Adrenal gland (tissue), 12 donors: ENCODE measurements around the gene DDX49. TPM values are rescaled to one million over a fixed set of nuclear protein-coding genes. Genes with fewer than 3 reads are reported as not detected.

Experiments
- DNase-seq, 7 donors: peaks; one replicate each; pipeline ENCODE4 v3.0.0-alpha.2; 2019 to 2020
- H3K27ac ChIP-seq, 5 donors: fragments of 200-600 bp; sonication (generic) in 4 of 5; 1 replicate in 3 of 5; 2 replicates in 2 of 5; pipeline versions ENCODE4 v1.5.1 to v1.8.0; 2016 to 2020; ENCODE audit warnings: mild to moderate bottlenecking in 1 of 5
- H3K27me3 ChIP-seq: fragments of 200-600 bp; 2 replicates; pipeline ENCODE4 v1.8.0; 2021
- H3K36me3 ChIP-seq, 2 donors: fragments of 200-600 bp; replicated peaks in 1 of 2; 1 replicate in 1 of 2; 2 replicates in 1 of 2; pipeline versions ENCODE4 v1.5.1 to v1.8.0; 2018 to 2022
- H3K4me1 ChIP-seq, 2 donors: fragments of 200-600 bp; replicated peaks in 1 of 2; 1 replicate in 1 of 2; 2 replicates in 1 of 2; pipeline versions ENCODE4 v1.5.1 to v1.8.0; 2018 to 2021
- H3K4me3 ChIP-seq, 4 donors: fragments of 200-600 bp; sonication (generic) in 3 of 4; one replicate each; pipeline ENCODE4 v1.5.1; 2016 to 2018
- H3K9me3 ChIP-seq, 3 donors: fragments of 200-600 bp; sonication (generic) in 1 of 3; replicated peaks in 1 of 3; 1 replicate in 2 of 3; 2 replicates in 1 of 3; pipeline versions ENCODE4 v1.5.1 to v1.8.0; 2016 to 2021
- POLR2A ChIP-seq, 2 donors: fragments of 450-650 bp; IDR thresholded peaks; one replicate each; pipeline ENCODE4 v1.6.1; 2017; ENCODE audit warnings: antibody characterized with exemption in 2 of 2, mild to moderate bottlenecking in 2 of 2, moderate library complexity in 1 of 2
- WGBS, 4 donors: extraction: QIAGEN DNeasy Blood & Tissue Kit in 2 of 4; methylation state at CpG; one replicate each; pipeline versions ENCODE4 v1.1.5 to v1.1.7; 2013 to 2017; 5-methylcytosine and 5-hydroxymethylcytosine counted together
- intact Hi-C, 2 donors: fragments of 100-400 bp; cut with DNase I; formaldehyde crosslinking; loops; one replicate each; pipeline versions ENCODE4 v1.14.1 to v1.15.0; 2022 to 2023
- polyA plus RNA-seq, 3 donors: library from polyadenylated mRNA; stranded (reverse); fragments of 200-250 nt in 2 of 3; fragments of 350-450 nt in 1 of 3; fragmentation: Illumina TruSeq in 1 of 3; extraction: RNeasy Lipid Tissue Mini Kit (QIAGEN cat#74804) in 1 of 3; gene quantifications; one replicate each; pipeline ENCODE4 v1.2.3, GENCODE V29; 2013 to 2014
- total RNA-seq, 9 donors: library from RNA; depleted of rRNA in 4 of 9; stranded (reverse); fragments of >200 nt in 4 of 9; fragments of 120-200 nt in 1 of 9; fragmentation: NEBNext Ultra II Directional in 1 of 9; extraction: Animal tissue kit (Norgen Biotek cat#: 25700) in 1 of 9; gene quantifications; one replicate each; pipeline versions ENCODE4 v1.1.0 to v1.2.4, GENCODE V29; 2013 to 2023
- TF ChIP-seq, protein P1 (sequence below), 6 experiments: fragments of 450-650 bp in 4 of 6; fragments of 200-600 bp in 2 of 6; sonication (generic) in 1 of 6; IDR thresholded peaks; 1 replicate in 5 of 6; 2 replicates in 1 of 6; pipeline versions ENCODE4 v1.5.1 to v1.8.0; 2016 to 2021; ENCODE audit warnings: antibody characterized with exemption in 6 of 6, mild to moderate bottlenecking in 2 of 6, moderate library complexity in 1 of 6
- donor health status: healthy with polysubstance abuse.
- donor health status: Bipolar disorder and iron deficiency.
- donor health status: DM: yes; HTN: yes; CAD: no.
- donor health status: DM: no; HTN: no; CAD: no.
- donor health status: DM: no; HTN: no; CAD: no.
- donor health status: DM: yes; HTN: yes; CAD: no.

The DDX49 gene
- total and polyA plus RNA-seq, 12 donors = 29.1 to 105 (median 47.7) TPM

- no peaks in the 10 kb centered on the region for H3K9me3 ChIP-seq
- 94 to 98% (median 95%) methylated on average over 4 to 17 of the region's 17 CpGs for WGBS, 4 donors
- no peak for TF ChIP-seq POLR2A (IDR thresholded peaks at IDR 0.05)
- TF ChIP-seq, protein P1, sequence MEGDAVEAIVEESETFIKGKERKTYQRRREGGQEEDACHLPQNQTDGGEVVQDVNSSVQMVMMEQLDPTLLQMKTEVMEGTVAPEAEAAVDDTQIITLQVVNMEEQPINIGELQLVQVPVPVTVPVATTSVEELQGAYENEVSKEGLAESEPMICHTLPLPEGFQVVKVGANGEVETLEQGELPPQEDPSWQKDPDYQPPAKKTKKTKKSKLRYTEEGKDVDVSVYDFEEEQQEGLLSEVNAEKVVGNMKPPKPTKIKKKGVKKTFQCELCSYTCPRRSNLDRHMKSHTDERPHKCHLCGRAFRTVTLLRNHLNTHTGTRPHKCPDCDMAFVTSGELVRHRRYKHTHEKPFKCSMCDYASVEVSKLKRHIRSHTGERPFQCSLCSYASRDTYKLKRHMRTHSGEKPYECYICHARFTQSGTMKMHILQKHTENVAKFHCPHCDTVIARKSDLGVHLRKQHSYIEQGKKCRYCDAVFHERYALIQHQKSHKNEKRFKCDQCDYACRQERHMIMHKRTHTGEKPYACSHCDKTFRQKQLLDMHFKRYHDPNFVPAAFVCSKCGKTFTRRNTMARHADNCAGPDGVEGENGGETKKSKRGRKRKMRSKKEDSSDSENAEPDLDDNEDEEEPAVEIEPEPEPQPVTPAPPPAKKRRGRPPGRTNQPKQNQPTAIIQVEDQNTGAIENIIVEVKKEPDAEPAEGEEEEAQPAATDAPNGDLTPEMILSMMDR (IDR thresholded peaks at IDR 0.05) = no peak
- H3K36me3 ChIP-seq = peaks cover 0 to 52% of the 10 kb centered on the region in 2 donors
- no peak overlapping the region for H3K27ac ChIP-seq
- peaks cover 21% of the 10 kb centered on the region in 2 donors for H3K4me1 ChIP-seq
- no peak overlapping the region for H3K4me3 ChIP-seq
- intact Hi-C loops = loop anchor here in 1 of 2 donors (10.0 kb wide), 1 partner anchor 457 kb away; no protein-coding TSS in a partner anchor
- no peak for DNase-seq
- no peaks in the 10 kb centered on the region for H3K27me3 ChIP-seq
Observed at GRCh38 chr19:18921593-18921992, 2.1 kb downstream of the DDX49 start.

DNA sequence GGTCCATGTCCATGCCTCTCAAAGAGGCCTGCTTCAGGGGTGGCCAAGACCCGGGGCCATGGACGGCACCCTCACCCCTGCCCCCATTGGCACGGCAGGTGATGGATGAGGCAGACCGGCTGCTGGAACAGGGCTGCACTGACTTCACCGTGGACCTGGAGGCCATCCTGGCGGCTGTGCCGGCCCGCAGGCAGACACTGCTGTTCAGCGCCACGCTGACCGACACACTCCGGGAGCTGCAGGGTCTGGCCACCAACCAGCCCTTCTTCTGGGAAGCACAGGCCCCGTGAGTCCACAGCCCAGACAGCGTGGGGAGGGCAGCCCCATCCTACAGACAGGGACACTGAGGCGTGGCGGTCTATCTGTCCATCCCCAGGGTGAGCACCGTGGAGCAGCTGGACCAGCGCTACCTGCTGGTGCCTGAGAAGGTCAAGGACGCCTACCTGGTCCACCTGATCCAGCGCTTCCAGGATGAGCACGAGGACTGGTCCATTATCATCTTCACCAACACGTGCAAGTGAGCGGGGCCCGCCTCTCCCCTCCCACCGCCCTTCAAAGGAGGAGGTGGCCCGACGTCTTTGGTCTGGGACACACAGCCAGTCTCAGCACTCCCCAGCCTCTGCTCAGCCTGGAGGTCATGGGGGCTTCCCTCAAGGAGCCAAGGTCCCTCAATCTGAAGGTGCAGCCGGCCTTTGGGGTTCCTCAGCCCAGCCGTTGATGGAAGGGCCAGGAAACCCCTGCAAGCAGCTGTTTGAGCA is 2.9 kb downstream of the DDX49 start:
- TF ChIP-seq, protein P1 (IDR thresholded peaks at IDR 0.05) = no peak
- TF ChIP-seq POLR2A (IDR thresholded peaks at IDR 0.05) = no peak
- intact Hi-C loops = loop anchor here in 1 of 2 donors (10.0 kb wide), 1 partner anchor 458 kb away; no protein-coding TSS in a partner anchor
- peaks cover 19 to 20% of the 10 kb centered on the region in 2 donors for H3K4me1 ChIP-seq
- no peaks in the 10 kb centered on the region for H3K9me3 ChIP-seq
- no peak overlapping the region for H3K27ac ChIP-seq
- H3K36me3 ChIP-seq = peaks cover 0 to 59% of the 10 kb centered on the region in 2 donors
- no peaks in the 10 kb centered on the region for H3K27me3 ChIP-seq
- WGBS, 4 donors = 76 to 88% (median 85%) methylated on average over 8 to 29 of the region's 29 CpGs
- peak in 1 of 7 donors; percentile 22 for DNase-seq
- H3K4me3 ChIP-seq = no peak overlapping the region

- Histone ChIP-seq H3K9me3 (no peaks in the 10 kb centered on the region), H3K27me3 (no peaks in the 10 kb centered on the region), H3K4me3 (no peak overlapping the region), H3K27ac (no peak overlapping the region), H3K4me1 (peaks cover 7 to 9% of the 10 kb centered on the region in 2 donors), H3K36me3 (peaks cover 0 to 83% of the 10 kb centered on the region in 2 donors)
- WGBS, 4 donors = 88 to 90% (median 89%) methylated on average over 13 to 15 of the region's 15 CpGs
- no peak for DNase-seq
- intact Hi-C loops = loop anchor here in 1 of 2 donors (10.0 kb wide), 1 partner anchor 460 kb away; no protein-coding TSS in a partner anchor
- no peak for TF ChIP-seq POLR2A (IDR thresholded peaks at IDR 0.05)
- TF ChIP-seq, protein P1 (IDR thresholded peaks at IDR 0.05) = no peak
Observed at GRCh38 chr19:18924684-18925213, 5.2 kb downstream of the DDX49 start.

DNA sequence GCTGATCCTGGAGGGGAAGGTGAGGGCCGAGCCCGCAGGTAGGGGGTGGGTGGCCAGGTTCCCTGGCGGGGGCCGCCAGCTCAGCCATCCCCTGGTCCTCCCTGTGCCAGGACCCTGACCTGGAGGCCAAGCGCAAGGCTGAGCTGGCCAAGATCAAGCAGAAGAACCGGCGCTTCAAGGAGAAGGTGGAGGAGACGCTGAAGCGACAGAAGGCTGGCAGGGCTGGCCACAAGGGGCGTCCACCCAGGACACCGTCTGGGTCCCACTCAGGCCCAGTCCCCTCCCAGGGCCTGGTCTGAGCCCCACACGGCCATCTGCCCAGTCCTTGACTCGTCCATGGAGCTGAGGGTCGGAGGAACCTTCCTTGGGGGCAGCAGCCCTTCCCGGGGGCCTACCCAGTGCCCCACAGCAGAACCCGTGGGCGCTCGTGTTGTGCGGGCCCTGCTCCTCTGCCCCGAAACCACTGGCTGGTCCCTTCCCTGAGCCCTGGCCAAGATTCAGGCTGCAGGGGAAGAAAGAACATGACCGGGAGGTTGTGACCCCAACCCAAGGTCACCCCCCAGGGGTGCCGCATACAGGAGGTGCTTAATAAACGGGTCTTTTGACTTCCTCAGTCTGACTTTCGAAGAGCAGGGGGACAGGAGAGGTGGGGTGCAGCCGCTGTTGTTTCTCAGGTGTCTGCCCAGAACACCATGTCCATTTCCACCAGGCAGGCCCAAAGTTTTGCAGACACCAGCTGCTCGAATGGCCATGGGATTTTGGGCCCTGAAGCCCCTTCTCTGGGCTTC is 8.7 kb downstream of the DDX49 start:
- Histone ChIP-seq H3K27me3 (no peaks in the 10 kb centered on the region), H3K4me1 (peaks cover 0 to 7% of the 10 kb centered on the region in 2 donors), H3K27ac (no peak overlapping the region), H3K36me3 (peaks cover 0 to 66% of the 10 kb centered on the region in 2 donors), H3K9me3 (no peaks in the 10 kb centered on the region), H3K4me3 (no peak overlapping the region)
- 79 to 87% (median 85%) methylated on average over 17 to 26 of the region's 26 CpGs for WGBS, 4 donors
- no peak for DNase-seq
- TF ChIP-seq, protein P1 (IDR thresholded peaks at IDR 0.05) = no peak
- no peak for TF ChIP-seq POLR2A (IDR thresholded peaks at IDR 0.05)
- intact Hi-C loops = loop anchor here in 1 of 2 donors (10.0 kb wide), 1 partner anchor 463 kb away; no protein-coding TSS in a partner anchor
